H9 (cell line): ENCODE measurements around the gene GPD1. TPM values are rescaled to one million over a fixed set of nuclear protein-coding genes. Genes with fewer than 3 reads are reported as not detected.

Source experiments
- DNase-seq: peaks from one replicate; pipeline ENCODE4 v3.0.0-alpha.2; 2017
- H2AFZ ChIP-seq: one replicate; pipeline ENCODE4 v1.6.1; 2013; ENCODE audit warnings: mild to moderate bottlenecking, low read length, control low read depth, moderate library complexity
- H2AK5ac ChIP-seq: 2 replicates; pipeline ENCODE4 v1.6.1; 2013; ENCODE audit warnings: low read length, control low read depth, mixed read lengths; ENCODE audit not compliant: insufficient read length
- H2BK120ac ChIP-seq: one replicate; pipeline ENCODE4 v1.6.1; 2013; ENCODE audit warnings: low read depth, mild to moderate bottlenecking, low read length, control low read depth, inconsistent platforms; ENCODE audit not compliant: poor library complexity, severe bottlenecking
- H2BK12ac ChIP-seq: 2 replicates; pipeline ENCODE4 v1.6.1; 2013; ENCODE audit warnings: low read length, control low read depth, mixed read lengths, low read depth; ENCODE audit not compliant: insufficient read length
- H2BK15ac ChIP-seq: 2 replicates; pipeline ENCODE4 v1.6.1; 2013; ENCODE audit warnings: low read depth, low read length, control low read depth
- H2BK20ac ChIP-seq: one replicate; pipeline ENCODE4 v1.6.1; 2013; ENCODE audit warnings: low read depth, mild to moderate bottlenecking, low read length, control low read depth, inconsistent platforms; ENCODE audit not compliant: poor library complexity, severe bottlenecking
- H2BK5ac ChIP-seq: 2 replicates; pipeline ENCODE4 v1.6.1; 2013; ENCODE audit warnings: low read length, control low read depth, mixed read lengths; ENCODE audit not compliant: insufficient read length
- H3K14ac ChIP-seq: 2 replicates; pipeline ENCODE4 v1.6.1; 2013; ENCODE audit warnings: low read length, control low read depth; ENCODE audit not compliant: insufficient read depth
- H3K18ac ChIP-seq: 2 replicates; pipeline ENCODE4 v1.6.1; 2013; ENCODE audit warnings: low read depth, mild to moderate bottlenecking, mixed read lengths, low read length, control low read depth; ENCODE audit not compliant: insufficient read length
- H3K23ac ChIP-seq: 2 replicates; pipeline ENCODE4 v1.6.1; 2013; ENCODE audit warnings: low read length, control low read depth, mixed read lengths, low read depth; ENCODE audit not compliant: insufficient read length
- H3K23me2 ChIP-seq: 2 replicates; pipeline ENCODE4 v1.6.1; 2013; ENCODE audit warnings: low read depth, mild to moderate bottlenecking, mixed read lengths, low read length, control low read depth; ENCODE audit not compliant: insufficient read length, poor library complexity, severe bottlenecking
- H3K27ac ChIP-seq: 2 replicates; pipeline ENCODE4 v1.5.1; 2013; ENCODE audit warnings: low read length, control low read depth, mixed read lengths, low read depth; ENCODE audit not compliant: insufficient read length
- H3K27me3 ChIP-seq: 2 replicates; pipeline ENCODE4 v1.6.1; 2013; ENCODE audit warnings: low read length, control low read depth, inconsistent platforms; ENCODE audit not compliant: insufficient read depth
- H3K4ac ChIP-seq: 2 replicates; pipeline ENCODE4 v1.6.1; 2013; ENCODE audit warnings: low read depth, mild to moderate bottlenecking, control low read depth, inconsistent platforms, low read length, moderate library complexity
- H3K4me1 ChIP-seq: 2 replicates; pipeline ENCODE4 v1.6.1; 2013; ENCODE audit warnings: low read length, control low read depth, inconsistent platforms; ENCODE audit not compliant: insufficient read depth
- H3K4me2 ChIP-seq: 2 replicates; pipeline ENCODE4 v1.6.1; 2013; ENCODE audit warnings: low read length, control low read depth, mixed read lengths; ENCODE audit not compliant: insufficient read length, insufficient read depth
- H3K56ac ChIP-seq: 2 replicates; pipeline ENCODE4 v1.6.1; 2013; ENCODE audit warnings: low read depth, mild to moderate bottlenecking, mixed read lengths, low read length, control low read depth; ENCODE audit not compliant: insufficient read length
- H3K79me1 ChIP-seq: 2 replicates; pipeline ENCODE4 v1.6.1; 2013; ENCODE audit warnings: low read depth, mild to moderate bottlenecking, moderate library complexity, low read length, control low read depth, inconsistent platforms; ENCODE audit not compliant: insufficient read depth, poor library complexity, severe bottlenecking
- H3K79me2 ChIP-seq: 2 replicates; pipeline ENCODE4 v1.6.1; 2013; ENCODE audit warnings: low read length, control low read depth, inconsistent platforms; ENCODE audit not compliant: insufficient read depth
- H3K9ac ChIP-seq: 2 replicates; pipeline ENCODE4 v1.6.1; 2013; ENCODE audit warnings: low read length, control low read depth, mixed read lengths; ENCODE audit not compliant: insufficient read length; ENCODE audit errors: extremely low read depth
- H3K9me3 ChIP-seq: one replicate; pipeline ENCODE4 v1.6.1; 2013; ENCODE audit warnings: low read depth, low read length, inconsistent platforms; ENCODE audit not compliant: control insufficient read depth
- H3T11ph ChIP-seq: one replicate; pipeline ENCODE4 v1.6.1; 2013; ENCODE audit warnings: mild to moderate bottlenecking, low read length, control low read depth, inconsistent platforms
- H4K20me1 ChIP-seq: one replicate; pipeline ENCODE4 v1.6.1; 2013; ENCODE audit not compliant: control insufficient read depth, insufficient read length, insufficient read depth
- H4K5ac ChIP-seq: 2 replicates; pipeline ENCODE4 v1.6.1; 2013; ENCODE audit warnings: low read depth, mild to moderate bottlenecking, mixed read lengths, low read length, control low read depth; ENCODE audit not compliant: insufficient read length
- H4K8ac ChIP-seq: replicated peaks from 2 replicates; pipeline ENCODE4 v1.6.1; 2013; ENCODE audit warnings: low read length, control low read depth, mixed read lengths, low read depth; ENCODE audit not compliant: insufficient read length
- H4K91ac ChIP-seq: 2 replicates; pipeline ENCODE4 v1.6.1; 2013; ENCODE audit warnings: low read depth, mild to moderate bottlenecking, moderate library complexity, mixed read lengths, low read length, control low read depth; ENCODE audit not compliant: insufficient read length
- H3K27ac Mint-ChIP-seq, 3 experiments: 2 replicates in 2 of 3; 3 replicates in 1 of 3; pipeline ENCODE4 v1.8.0; 2020 to 2021; ENCODE audit warnings: mixed read lengths in 3 of 3, mild to moderate bottlenecking in 1 of 3, moderate library complexity in 1 of 3
- H3K27me3 Mint-ChIP-seq: 2 replicates; pipeline ENCODE4 v1.8.0; 2021; ENCODE audit warnings: low read depth, mild to moderate bottlenecking, moderate library complexity, mixed read lengths
- H3K36me3 Mint-ChIP-seq, 3 experiments: 2 replicates in 2 of 3; 3 replicates in 1 of 3; pipeline ENCODE4 v1.8.0; 2020 to 2021; ENCODE audit warnings: low read depth in 3 of 3, mixed read lengths in 3 of 3; ENCODE audit not compliant: insufficient read depth in 1 of 3
- H3K4me1 Mint-ChIP-seq, 2 experiments: 2 replicates each; pipeline ENCODE4 v1.8.0; 2020; ENCODE audit warnings: mixed read lengths in 2 of 2
- H3K4me3 Mint-ChIP-seq, 2 experiments: 2 replicates in 1 of 2; 3 replicates in 1 of 2; pipeline ENCODE4 v1.8.0; 2020 to 2021; ENCODE audit warnings: mild to moderate bottlenecking in 2 of 2, mixed read lengths in 2 of 2, moderate library complexity in 1 of 2
- H3K9me3 Mint-ChIP-seq, 2 experiments: 2 replicates in 1 of 2; 3 replicates in 1 of 2; pipeline ENCODE4 v1.8.0; 2020; ENCODE audit warnings: mild to moderate bottlenecking in 2 of 2, mixed read lengths in 2 of 2, moderate library complexity in 1 of 2
- CTCF ChIP-seq: fragments of 200-600 bp; sonication (generic); conservative IDR thresholded peaks from 3 replicates; pipeline ENCODE4 v1.8.0; 2021; ENCODE audit warnings: antibody characterized with exemption, mild to moderate bottlenecking
- WGBS: extraction: QIAGEN DNeasy Blood & Tissue Kit; methylation state at CpG from one replicate; pipeline ENCODE4 v1.1.7; 2013; ENCODE audit warnings: missing lambda C conversion rate, low lambda C conversion rate, mixed read lengths; ENCODE audit not compliant: insufficient read length; ENCODE audit errors: extremely low coverage; 5-methylcytosine and 5-hydroxymethylcytosine counted together
- total RNA-seq: library from RNA; stranded (reverse); gene quantifications from 2 replicates; pipeline ENCODE4 v1.2.1, GENCODE V29; 2021

GPD1 gene
- total RNA-seq, 1 experiment from 2014 or later, result 0.70 TPM

DNA sequence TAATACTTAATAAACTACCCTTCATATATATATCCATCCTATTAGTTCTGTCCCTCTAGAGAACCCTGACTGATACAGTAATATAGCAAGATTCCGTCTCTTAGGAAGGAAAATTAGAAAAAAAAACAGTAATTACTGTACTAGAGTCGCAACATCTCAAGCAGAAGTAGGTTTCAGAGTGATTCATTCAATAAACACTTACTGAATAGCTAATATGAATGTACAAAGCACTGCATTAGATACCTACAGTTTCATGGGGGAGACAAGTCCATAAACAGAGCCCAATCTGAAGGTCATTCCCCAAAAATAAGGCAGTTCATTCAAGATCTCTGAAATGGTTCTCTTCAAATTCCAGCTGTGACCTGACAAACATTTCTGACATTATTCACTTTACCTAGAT lies 53.5 kb downstream of the GPD1 start:
- Histone ChIP-seq H4K20me1 (no peaks in the 10 kb centered on the region), H3K9me3 (no peaks in the 10 kb centered on the region), H2BK20ac (no peak overlapping the region), H3K23me2 (no peaks in the 10 kb centered on the region), H3K18ac (no peak overlapping the region), H3K14ac (no peak overlapping the region), H3K9ac (no peak overlapping the region), H3K56ac (no peak overlapping the region), H2BK12ac (no peak overlapping the region), H4K5ac (no peak overlapping the region), H3K23ac (no peak overlapping the region), H2AK5ac (no peak overlapping the region), H3K4me2 (no peak overlapping the region), H4K8ac (no peak overlapping the region), H3T11ph (no peak overlapping the region), H2BK5ac (no peak overlapping the region), H2BK15ac (no peak overlapping the region), H2BK120ac (no peak overlapping the region), H4K91ac (no peak overlapping the region), H3K4me1 (no peaks in the 10 kb centered on the region), H3K4ac (no peak overlapping the region), H3K79me2 (peaks cover 6% of the 10 kb centered on the region; the same call in 1 of the 2 replicates), H3K27ac (no peak overlapping the region), H2AFZ (no peak overlapping the region), H3K79me1 (no peaks in the 10 kb centered on the region), H3K27me3 (no peaks in the 10 kb centered on the region)
- peaks cover 11 to 14% (median 12%) of the 10 kb centered on the region in 3 experiments for H3K36me3 Mint-ChIP-seq
- no peaks in the 10 kb centered on the region for H3K27me3 Mint-ChIP-seq
- no CpG with 5 or more reads among the region's 2 CpGs for WGBS
- no peaks in the 10 kb centered on the region for H3K9me3 Mint-ChIP-seq
- no peak overlapping the region for H3K4me3 Mint-ChIP-seq
- no peak for DNase-seq
- no peak for TF ChIP-seq CTCF
- no peaks in the 10 kb centered on the region for H3K4me1 Mint-ChIP-seq
- H3K27ac Mint-ChIP-seq, result no peak overlapping the region; a peak in 1 of 7 replicates
